Keratinocyte (primary cell): ENCODE data around the gene PNKD. TPM values are rescaled to one million over a fixed set of nuclear protein-coding genes. Genes with fewer than 3 reads are reported as not detected.
A peak's percentile ranks its signal among the peaks of the same experiment; 100 is the strongest.

Experiments
- DNase-seq: peaks from one replicate; pipeline ENCODE4 v3.0.0-alpha.2; 2011; ENCODE audit warnings: low read depth, missing footprints, low spot score
- FAIRE-seq: peaks from 2 replicates; lab custom pipeline; 2011; peaks lifted over from hg19 to GRCh38; lab: Jason Lieb, UNC
- H2AFZ ChIP-seq: 2 replicates; pipeline ENCODE4 v1.6.0; 2012; ENCODE audit warnings: low read length, control low read depth, inconsistent platforms; ENCODE audit not compliant: control insufficient read depth
- H3K27ac ChIP-seq: 2 replicates; pipeline ENCODE4 v1.5.1; 2011; ENCODE audit warnings: low read length; ENCODE audit not compliant: control insufficient read depth, insufficient read depth
- H3K27me3 ChIP-seq: 3 replicates; pipeline ENCODE4 v1.6.0; 2011; ENCODE audit warnings: low read length; ENCODE audit not compliant: control insufficient read depth, insufficient read depth; ENCODE audit errors: extremely low read depth
- H3K36me3 ChIP-seq, 2 experiments: 2 replicates in 1 of 2; 3 replicates in 1 of 2; pipeline ENCODE4 v1.5.1; 2011; ENCODE audit warnings: low read length in 2 of 2, mild to moderate bottlenecking in 1 of 2; ENCODE audit not compliant: control insufficient read depth in 2 of 2, insufficient read depth in 2 of 2; ENCODE audit errors: extremely low read depth in 1 of 2
- H3K4me1 ChIP-seq: 3 replicates; pipeline ENCODE4 v1.5.1; 2011; ENCODE audit warnings: low read length; ENCODE audit not compliant: control insufficient read depth, insufficient read depth; ENCODE audit errors: extremely low read depth
- H3K4me2 ChIP-seq: 3 replicates; pipeline ENCODE4 v1.6.0; 2011; ENCODE audit warnings: low read depth, low read length; ENCODE audit not compliant: control insufficient read depth, insufficient read depth; ENCODE audit errors: extremely low read depth
- H3K4me3 ChIP-seq, 3 experiments: fragments of 200-600 bp in 1 of 3; sonication (generic) in 1 of 3; 2 replicates in 2 of 3; 3 replicates in 1 of 3; pipeline ENCODE4 v1.5.1; 2011 to 2016; ENCODE audit warnings: low read length in 3 of 3, mild to moderate bottlenecking in 3 of 3, control low read depth in 2 of 3, inconsistent platforms in 1 of 3, low read depth in 1 of 3, mixed read lengths in 1 of 3, mixed run types in 1 of 3, moderate library complexity in 1 of 3; ENCODE audit not compliant: control insufficient read depth in 2 of 3, insufficient read depth in 2 of 3; ENCODE audit errors: extremely low read depth in 1 of 3
- H3K79me2 ChIP-seq: 2 replicates; pipeline ENCODE4 v1.6.0; 2012; ENCODE audit warnings: low read length; ENCODE audit not compliant: control insufficient read depth, insufficient read depth
- H3K9ac ChIP-seq: 3 replicates; pipeline ENCODE4 v1.6.0; 2011; ENCODE audit warnings: low read length; ENCODE audit not compliant: control insufficient read depth, insufficient read depth; ENCODE audit errors: extremely low read depth
- H3K9me1 ChIP-seq: 3 replicates; pipeline ENCODE4 v1.6.0; 2011; ENCODE audit warnings: low read length; ENCODE audit not compliant: control insufficient read depth, insufficient read depth; ENCODE audit errors: extremely low read depth
- H3K9me3 ChIP-seq: 2 replicates; pipeline ENCODE4 v1.5.1; 2012; ENCODE audit warnings: low read depth, low read length; ENCODE audit not compliant: control insufficient read depth
- H4K20me1 ChIP-seq: 3 replicates; pipeline ENCODE4 v1.6.0; 2011; ENCODE audit warnings: low read length; ENCODE audit not compliant: control insufficient read depth, insufficient read depth; ENCODE audit errors: extremely low read depth
- CTCF ChIP-seq, 3 experiments: IDR thresholded peaks in 1 of 3; conservative IDR thresholded peaks in 1 of 3; optimal IDR thresholded peaks in 1 of 3; 2 replicates in 2 of 3; 3 replicates in 1 of 3; pipeline versions ENCODE3 to v1.5.1; 2011; ENCODE audit warnings: low read length in 3 of 3, mild to moderate bottlenecking in 3 of 3, moderate library complexity in 2 of 3, control low read depth in 1 of 3, inconsistent platforms in 1 of 3; ENCODE audit not compliant: insufficient read depth in 2 of 3; ENCODE audit errors: extremely low read depth in 1 of 3
- EZH2 ChIP-seq: IDR thresholded peaks from one replicate; pipeline ENCODE4 v1.6.1; 2012; ENCODE audit warnings: inconsistent platforms, mild to moderate bottlenecking, low read length, moderate library complexity
- dilution Hi-C: fragments of 300-500 bp; cut with MboI; formaldehyde crosslinking; loops from one replicate; pipeline ENCODE4 v1.7.0; 2020; ENCODE audit warnings: low sequenced_read_pairs; ENCODE audit not compliant: extremely low pct_ligation_motif_present
- polyA plus RNA-seq, 5 experiments: library from polyadenylated mRNA; depleted of rRNA in 3 of 5; stranded (reverse) in 3 of 5; stranded (forward) in 1 of 5; unstranded in 1 of 5; fragments of >200 nt; gene quantifications; 1 replicate in 1 of 5; 2 replicates in 3 of 5; 3 replicates in 1 of 5; pipeline versions ENCODE4 v1.2.1 to v1.2.3, GENCODE V29; 2011 to 2012; ENCODE audit warnings: missing spikeins in 2 of 5, low read depth in 1 of 5, low replicate concordance in 1 of 5

PNKD gene
- polyA plus RNA-seq, 1 donor (not counting 4 experiments of a cell fraction or from before 2014, with no cell fraction given): 22.8 TPM

- Histone ChIP-seq H3K27me3 (no peaks in the 10 kb centered on the region), H3K4me2 (no peak overlapping the region), H3K4me3 (no peak overlapping the region), H3K79me2 (peaks cover 5% of the 10 kb centered on the region), H3K9me3 (no peaks in the 10 kb centered on the region), H3K9ac (peak overlapping the region; percentile 77), H3K36me3 (no peaks in the 10 kb centered on the region), H2AFZ (no peak overlapping the region), H3K9me1 (no peaks in the 10 kb centered on the region), H4K20me1 (no peaks in the 10 kb centered on the region), H3K27ac (peak overlapping the region; percentile 85), H3K4me1 (peaks cover 68% of the 10 kb centered on the region)
- DNase-seq (no peak), FAIRE-seq (no peak)
- TF ChIP-seq EZH2 (no peak), CTCF (optimal IDR thresholded peaks at IDR 0.05 in 1 of 3, IDR thresholded peaks at IDR 0.05 in 1 of 3, conservative IDR thresholded peaks at IDR 0.05 in 1 of 3; ENCODE audit: extremely low read depth in 1 of 3, insufficient read depth in 2 of 3, low read length in 3 of 3) (peak in 2 of 3 experiments; percentile 14 to 33)
- dilution Hi-C loops: no loop called here
Observed at GRCh38 chr2:218296847-218297246, 26.5 kb downstream of the PNKD start.

- Histone ChIP-seq H3K27me3 (no peaks in the 10 kb centered on the region), H3K9me1 (no peaks in the 10 kb centered on the region), H3K36me3 (no peaks in the 10 kb centered on the region), H3K79me2 (no peaks in the 10 kb centered on the region), H3K27ac (peak overlapping the region; percentile 85), H4K20me1 (no peaks in the 10 kb centered on the region), H3K4me3 (peak overlapping the region in 1 of 3 experiments; percentile 37), H3K4me2 (peak overlapping the region; percentile 60), H3K9ac (peak overlapping the region; percentile 77), H2AFZ (peak overlapping the region; percentile 39), H3K9me3 (no peaks in the 10 kb centered on the region), H3K4me1 (peaks cover 59% of the 10 kb centered on the region)
- dilution Hi-C loops: no loop called here
- TF ChIP-seq EZH2: no peak
- TF ChIP-seq CTCF (optimal IDR thresholded peaks at IDR 0.05 in 1 of 3, IDR thresholded peaks at IDR 0.05 in 1 of 3, conservative IDR thresholded peaks at IDR 0.05 in 1 of 3; ENCODE audit: extremely low read depth in 1 of 3, insufficient read depth in 2 of 3, low read length in 3 of 3): no peak
- DNase-seq (no peak), FAIRE-seq (no peak)
Observed at GRCh38 chr2:218298314-218298875, 28.1 kb downstream of the PNKD start.
